Omental fat pad (tissue), 4 donors: Measurements from ENCODE around the gene ASAP2. TPM values are rescaled to one million over a fixed set of nuclear protein-coding genes. Genes with fewer than 3 reads are reported as not detected.

Source experiments
- ATAC-seq: fragments of 150-250 bp; one replicate; pipeline ENCODE4 v1.9.1; 2016; ENCODE audit warnings: mild to moderate bottlenecking, moderate library complexity; ENCODE audit not compliant: low FRiP score
- DNase-seq: peaks from one replicate; pipeline ENCODE4 v3.0.0-alpha.2; 2019; ENCODE audit warnings: low spot score
- total RNA-seq, 4 donors: library from RNA; depleted of rRNA; stranded (reverse); fragments of >200 nt; gene quantifications; one replicate each; pipeline ENCODE4 v1.1.0, GENCODE V29; 2016
- TF ChIP-seq, protein P1 (sequence below), 3 donors: fragments of 450-650 bp; IDR thresholded peaks; one replicate each; pipeline ENCODE4 v1.5.1; 2016 to 2017; ENCODE audit warnings: antibody characterized with exemption in 3 of 3, mild to moderate bottlenecking in 3 of 3, moderate library complexity in 2 of 3

The ASAP2 gene
- total RNA-seq, 4 donors from 2014 or later, result 16.8 to 57.4 (median 22.8) TPM

GRCh38 chr2:9388950-9389911 lies 182.6 kb downstream of the ASAP2 start:
- TF ChIP-seq, protein P1, sequence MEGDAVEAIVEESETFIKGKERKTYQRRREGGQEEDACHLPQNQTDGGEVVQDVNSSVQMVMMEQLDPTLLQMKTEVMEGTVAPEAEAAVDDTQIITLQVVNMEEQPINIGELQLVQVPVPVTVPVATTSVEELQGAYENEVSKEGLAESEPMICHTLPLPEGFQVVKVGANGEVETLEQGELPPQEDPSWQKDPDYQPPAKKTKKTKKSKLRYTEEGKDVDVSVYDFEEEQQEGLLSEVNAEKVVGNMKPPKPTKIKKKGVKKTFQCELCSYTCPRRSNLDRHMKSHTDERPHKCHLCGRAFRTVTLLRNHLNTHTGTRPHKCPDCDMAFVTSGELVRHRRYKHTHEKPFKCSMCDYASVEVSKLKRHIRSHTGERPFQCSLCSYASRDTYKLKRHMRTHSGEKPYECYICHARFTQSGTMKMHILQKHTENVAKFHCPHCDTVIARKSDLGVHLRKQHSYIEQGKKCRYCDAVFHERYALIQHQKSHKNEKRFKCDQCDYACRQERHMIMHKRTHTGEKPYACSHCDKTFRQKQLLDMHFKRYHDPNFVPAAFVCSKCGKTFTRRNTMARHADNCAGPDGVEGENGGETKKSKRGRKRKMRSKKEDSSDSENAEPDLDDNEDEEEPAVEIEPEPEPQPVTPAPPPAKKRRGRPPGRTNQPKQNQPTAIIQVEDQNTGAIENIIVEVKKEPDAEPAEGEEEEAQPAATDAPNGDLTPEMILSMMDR (IDR thresholded peaks at IDR 0.05), result no peak
- no peak for DNase-seq
- ATAC-seq, result no peak

- TF ChIP-seq, protein P1 (IDR thresholded peaks at IDR 0.05), result no peak
- ATAC-seq, result no peak
- no peak for DNase-seq
Measured at GRCh38 chr2:9390151-9390850, 183.7 kb downstream of the ASAP2 start.

DNA sequence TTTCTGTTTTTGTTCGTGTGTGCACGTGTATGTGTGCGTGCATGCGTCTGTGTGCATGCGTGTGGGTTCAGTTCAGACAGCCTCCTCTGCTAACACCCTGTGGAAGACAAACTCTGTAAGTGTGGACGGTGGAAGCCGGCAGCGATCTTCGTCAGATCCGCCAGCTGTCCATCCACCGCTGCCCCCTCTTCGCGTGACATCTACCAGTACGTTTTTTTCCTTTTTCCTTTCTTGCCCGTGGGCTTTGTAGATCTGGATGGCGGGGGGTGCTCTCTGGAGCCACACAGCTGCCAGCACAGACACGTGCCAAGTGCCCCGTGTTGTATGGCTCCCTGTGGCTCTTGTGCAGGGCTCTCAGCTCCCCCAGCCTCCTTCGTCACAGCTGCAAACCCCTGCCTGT lies 184.4 kb downstream of the ASAP2 start:
- TF ChIP-seq, protein P1 (IDR thresholded peaks at IDR 0.05), result no peak
- DNase-seq (no peak), ATAC-seq (no peak)

GRCh38 chr2:9391961-9392720 lies 185.5 kb downstream of the ASAP2 start:
- ATAC-seq (no peak), DNase-seq (no peak)
- TF ChIP-seq, protein P1 (IDR thresholded peaks at IDR 0.05), result no peak

GRCh38 chr2:9392898-9393765 lies 186.5 kb downstream of the ASAP2 start:
- peak; percentile 12 for ATAC-seq
- no peak for DNase-seq
- TF ChIP-seq, protein P1 (IDR thresholded peaks at IDR 0.05), result no peak

DNA sequence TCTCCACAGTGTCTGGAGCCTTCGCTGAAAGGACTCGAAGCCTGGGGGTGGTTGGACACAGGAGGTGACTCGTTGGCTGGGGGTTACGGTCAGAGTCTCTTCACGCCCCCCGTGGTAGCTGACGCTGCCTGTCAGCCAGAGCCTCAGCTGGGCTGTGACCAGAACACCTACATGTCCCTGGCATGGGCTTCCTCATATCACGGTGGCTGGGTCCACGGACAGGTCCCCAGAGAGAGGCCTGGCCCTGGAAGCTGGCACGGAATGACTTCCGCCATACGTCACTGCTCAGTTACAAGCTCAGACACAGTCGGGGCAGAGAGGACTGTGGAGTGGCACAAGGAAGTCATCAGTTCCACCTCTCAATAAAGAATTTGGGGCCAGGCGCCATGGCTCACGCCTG lies 188.2 kb downstream of the ASAP2 start:
- TF ChIP-seq, protein P1 (IDR thresholded peaks at IDR 0.05), result no peak
- DNase-seq (no peak), ATAC-seq (no peak)
